GM18505 (cell line): Measurements from ENCODE around the gene KATNB1.
"Not testable (repeated sequence)": the region's sequence is repeated elsewhere in the genome, so short reads cannot be mapped to it uniquely, and the experiment has no call there.

Experiments used
- ATAC-seq: cut with Tn5 transposase; IDR thresholded peaks from one replicate; pipeline ENCODE4 v1.9.1; 2021; ENCODE audit not compliant: unreplicated experiment
- POLR2A ChIP-seq: IDR thresholded peaks from 4 replicates; pipeline ENCODE4 v1.6.1; 2011; ENCODE audit warnings: borderline replicate concordance; ENCODE audit not compliant: insufficient read depth, insufficient read length; ENCODE audit errors: extremely low read depth

Gene KATNB1

DNA sequence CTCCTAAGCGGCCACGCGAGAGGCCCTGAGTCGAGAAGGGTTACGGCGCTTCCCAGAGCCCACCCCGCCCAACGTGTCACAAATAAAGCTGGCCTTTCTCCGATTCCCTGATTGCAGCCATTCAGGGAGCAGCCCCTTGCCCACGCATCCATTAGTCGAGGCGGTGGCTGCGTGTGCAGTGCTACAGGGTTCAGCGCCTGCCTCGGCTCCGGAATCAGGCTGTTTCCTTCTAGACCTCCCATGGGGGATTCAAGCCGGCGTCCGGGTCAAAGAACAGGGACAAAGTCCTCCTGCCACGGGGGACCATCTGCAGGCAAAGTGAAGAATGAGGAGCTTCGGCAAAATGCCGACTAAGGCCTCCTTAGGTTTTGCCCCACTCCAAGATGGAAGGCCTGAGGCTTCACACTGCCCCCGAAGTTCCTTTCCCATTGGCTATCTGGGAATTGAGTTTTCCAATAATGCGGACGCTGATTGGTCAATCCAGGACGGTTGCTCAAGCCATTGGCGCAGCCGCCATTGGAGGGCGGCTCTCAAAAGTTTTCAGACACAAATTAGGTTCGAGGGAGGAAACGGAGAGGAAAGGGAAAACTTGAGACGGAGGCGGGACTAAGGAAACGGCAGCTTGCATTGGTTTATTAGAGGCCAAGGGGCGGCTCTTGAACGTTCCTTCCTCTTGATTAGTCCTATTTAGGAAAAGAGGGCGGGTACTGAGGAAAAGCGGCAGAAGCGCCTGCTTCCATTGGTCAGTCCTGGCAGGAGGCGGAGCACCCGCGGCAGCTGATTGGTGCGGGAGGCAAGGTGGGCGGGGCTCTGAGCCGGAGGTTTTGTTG is 430 bp upstream of the KATNB1 start:
- peak; percentile 82 for ATAC-seq
- peak; percentile 76 for TF ChIP-seq POLR2A

- no peak for ATAC-seq
- TF ChIP-seq POLR2A, result no peak
Measured at GRCh38 chr16:57736419-57737351, 1.1 kb downstream of the KATNB1 start.

DNA sequence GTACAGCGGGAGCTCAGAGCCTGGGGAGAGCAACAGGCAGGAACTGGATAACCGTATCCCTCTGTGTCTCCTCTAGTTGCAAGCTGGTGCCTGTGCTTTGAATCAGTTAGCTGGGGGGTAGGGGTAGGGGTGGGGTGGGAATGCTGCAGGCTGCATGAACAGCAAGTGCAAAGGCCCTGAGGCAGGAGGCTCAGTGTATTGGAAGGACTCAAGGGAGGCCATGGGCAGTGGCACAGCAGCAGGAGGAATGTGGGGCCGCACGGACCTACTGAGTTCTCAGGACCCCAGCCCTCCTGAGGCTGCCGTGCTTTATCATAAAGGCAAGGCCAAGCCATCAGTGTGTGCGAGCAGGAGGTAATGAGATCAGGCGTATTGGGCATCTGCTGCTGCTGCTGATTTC is 3.3 kb downstream of the KATNB1 start:
- TF ChIP-seq POLR2A, result no peak

DNA sequence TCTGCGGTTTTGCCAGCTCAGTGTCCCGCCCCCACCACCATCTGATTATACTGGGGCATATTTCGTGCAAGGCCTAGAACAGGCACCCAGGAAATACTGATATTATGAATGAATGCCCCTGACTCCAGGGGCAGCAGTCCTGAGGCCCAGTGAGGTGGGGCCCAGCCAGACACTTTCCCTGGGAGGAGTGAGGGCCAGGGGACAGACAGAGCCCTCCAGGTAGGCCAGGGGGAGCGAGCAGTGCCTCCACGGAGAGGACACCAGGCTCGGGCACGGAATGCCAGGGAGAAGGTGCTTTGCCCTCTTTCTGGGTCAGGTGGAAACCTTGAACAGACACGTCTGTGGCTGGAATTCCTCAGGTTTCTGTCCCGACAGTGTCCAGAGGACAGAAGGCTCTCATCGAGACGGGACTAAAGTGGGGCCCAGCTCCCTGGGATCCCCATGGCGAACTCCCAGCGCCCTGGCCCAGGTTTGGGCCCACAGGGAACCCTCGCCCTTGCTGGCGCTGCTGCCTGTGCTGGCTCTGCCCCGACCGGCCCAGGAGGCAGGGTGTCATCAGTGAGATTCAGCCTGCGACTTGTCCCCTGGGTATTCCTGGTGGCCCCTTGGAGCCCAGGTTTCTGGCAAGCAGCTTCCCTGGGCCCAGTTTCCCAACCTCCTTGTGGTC is 4.3 kb downstream of the KATNB1 start:
- TF ChIP-seq POLR2A, result no peak
- no peak for ATAC-seq

More for the DNA sequence above, 3.3 kb downstream of the KATNB1 start:
- ATAC-seq, result no peak

DNA sequence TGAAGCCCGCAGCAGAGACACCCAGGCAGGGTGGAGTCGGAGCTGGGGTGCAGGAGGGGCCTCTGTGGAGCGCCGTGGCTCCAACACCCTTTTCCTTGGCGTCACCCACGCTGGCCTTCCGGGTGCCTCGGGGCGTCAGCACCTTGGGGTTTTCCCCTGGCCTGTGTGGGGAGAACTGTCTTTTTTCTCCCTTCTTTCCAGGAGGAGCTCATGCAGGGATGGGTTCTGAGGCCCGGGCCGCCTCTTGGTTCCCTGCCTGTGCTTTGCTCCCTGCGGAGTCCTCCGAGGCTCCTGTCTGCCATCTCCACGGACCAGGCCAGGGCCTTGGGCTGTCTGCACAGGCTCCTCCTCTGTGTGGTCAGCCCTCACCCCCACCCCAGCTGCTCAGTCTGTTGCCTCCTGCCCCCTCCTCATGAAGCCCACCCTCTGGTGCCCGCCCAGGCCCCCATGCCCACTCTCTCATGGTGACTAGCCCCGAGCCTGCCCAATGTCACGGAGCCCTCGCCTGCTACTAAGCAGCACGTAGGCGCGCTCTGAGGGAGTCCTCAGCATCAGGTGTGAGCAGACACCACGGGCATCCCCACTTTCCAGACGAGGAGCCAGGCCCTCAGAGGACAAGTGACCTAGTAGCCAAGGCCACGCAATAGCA is 5.0 kb downstream of the KATNB1 start:
- no peak for TF ChIP-seq POLR2A
- no peak for ATAC-seq

- ATAC-seq, result no peak
- no peak for TF ChIP-seq POLR2A
Measured at GRCh38 chr16:57741660-57742191, 6.2 kb downstream of the KATNB1 start.

- TF ChIP-seq POLR2A, result no peak
- ATAC-seq, result no peak
Measured at GRCh38 chr16:57742543-57742942, 7.0 kb downstream of the KATNB1 start.

GRCh38 chr16:57743458-57743857 is 7.9 kb downstream of the KATNB1 start:
- TF ChIP-seq POLR2A, result no peak
- no peak for ATAC-seq

DNA sequence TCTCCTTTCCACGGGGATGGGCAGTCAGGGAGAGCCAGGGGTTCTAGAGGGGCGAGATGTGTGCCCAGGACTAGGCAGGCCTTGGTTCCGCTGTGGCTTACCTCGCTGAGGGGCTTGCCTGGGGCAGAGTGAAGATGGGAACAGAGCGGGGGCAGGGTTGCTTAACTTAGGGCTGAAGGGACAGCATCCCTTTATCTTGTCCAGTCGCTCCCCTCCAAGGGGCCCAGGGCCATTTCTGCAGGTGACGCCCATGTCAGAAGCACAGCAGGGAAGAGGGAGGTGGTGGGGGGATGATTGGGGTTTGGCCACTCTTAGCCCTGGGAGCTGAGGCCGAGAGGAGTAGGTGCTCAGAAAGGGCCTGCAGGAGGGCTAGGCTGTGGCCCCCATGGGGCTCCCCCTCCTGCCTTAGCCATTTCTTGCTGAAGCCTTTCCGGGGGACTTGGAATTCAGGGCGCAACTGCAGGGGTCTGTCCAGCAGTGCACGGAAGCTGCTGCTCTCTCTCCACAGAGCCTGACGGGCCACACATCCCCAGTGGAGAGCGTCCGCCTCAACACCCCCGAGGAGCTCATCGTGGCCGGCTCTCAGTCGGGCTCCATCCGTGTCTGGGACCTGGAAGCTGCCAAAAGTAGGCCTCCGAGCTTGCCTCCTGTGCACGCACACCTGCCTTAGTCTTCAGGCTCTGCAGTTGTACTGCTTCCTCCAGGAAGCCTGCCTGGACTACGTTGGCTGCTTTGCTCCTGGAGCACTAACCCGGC is 8.5 kb downstream of the KATNB1 start:
- no peak for TF ChIP-seq POLR2A
- no peak for ATAC-seq

DNA sequence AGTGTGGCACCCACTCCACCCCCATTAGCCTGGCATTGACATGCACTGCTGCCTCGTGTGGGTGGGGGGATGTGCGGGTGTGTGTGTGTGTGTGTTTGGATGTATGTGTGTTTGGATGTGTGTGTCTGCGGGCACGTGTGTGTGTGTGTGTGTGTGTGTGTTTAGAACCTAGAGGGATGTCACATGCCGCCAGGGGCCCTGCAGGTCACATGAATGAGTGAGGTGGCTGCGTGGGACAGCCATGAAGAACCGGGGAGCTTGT is 9.0 kb downstream of the KATNB1 start:
- no peak for ATAC-seq
- no peak for TF ChIP-seq POLR2A

GRCh38 chr16:57745768-57746167 is 10.2 kb downstream of the KATNB1 start:
- TF ChIP-seq POLR2A, result no peak
- no peak for ATAC-seq

DNA sequence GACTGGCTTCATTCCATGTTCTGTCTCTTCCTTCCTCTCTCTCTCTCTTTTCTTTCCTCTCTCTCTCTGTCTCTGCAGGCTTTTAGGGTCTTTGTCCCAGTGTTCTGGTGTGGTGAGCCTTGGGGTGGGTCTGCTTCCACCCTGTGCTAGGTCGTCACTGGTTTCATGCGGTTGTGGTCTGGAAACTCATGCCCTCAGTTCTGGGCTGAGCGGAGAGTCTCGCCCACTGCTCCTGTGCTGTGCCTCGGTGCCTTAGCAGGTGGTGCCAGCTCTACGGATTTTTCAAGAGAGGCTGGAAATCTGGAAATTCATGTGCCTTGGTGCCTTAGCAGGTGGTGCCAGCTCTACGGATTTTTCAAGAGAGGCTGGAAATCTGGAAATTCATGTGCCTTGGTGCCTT is 10.7 kb downstream of the KATNB1 start:
- not testable (repeated sequence) for ATAC-seq
